Vagina (tissue), 2 donors: Measurements from ENCODE around the gene RPGR. TPM values are rescaled to one million over a fixed set of nuclear protein-coding genes. Genes with fewer than 3 reads are reported as not detected.

Experiments used
- DNase-seq, 2 donors: peaks; one replicate each; pipeline ENCODE4 v3.0.0-alpha.2; 2017; ENCODE audit errors: extremely low spot score in 2 of 2
- H3K27ac ChIP-seq: fragments of 200-600 bp; sonication (generic); one replicate; pipeline ENCODE4 v1.5.1; 2019
- H3K27me3 ChIP-seq: fragments of 200-600 bp; sonication (generic); one replicate; pipeline ENCODE4 v1.5.1; 2019
- H3K36me3 ChIP-seq, 2 donors: fragments of 200-600 bp; sonication (generic); one replicate each; pipeline ENCODE4 v1.5.1; 2017 to 2019
- H3K4me1 ChIP-seq: fragments of 200-600 bp; sonication (generic); one replicate; pipeline ENCODE4 v1.5.1; 2019
- H3K4me3 ChIP-seq, 2 donors: fragments of 200-600 bp; sonication (generic); 1 replicate in 1 of 2; 2 replicates in 1 of 2; pipeline ENCODE4 v1.5.1; 2016 to 2019
- H3K9me3 ChIP-seq: fragments of 200-600 bp; sonication (generic); one replicate; pipeline ENCODE4 v1.5.1; 2019
- CTCF ChIP-seq, 3 experiments: fragments of 450-650 bp in 2 of 3; fragments of 200-600 bp in 1 of 3; sonication (generic) in 1 of 3; IDR thresholded peaks; one replicate each; pipeline ENCODE4 v1.5.1; 2017 to 2019; ENCODE audit warnings: antibody characterized with exemption in 3 of 3, mild to moderate bottlenecking in 2 of 3, moderate library complexity in 2 of 3
- POLR2A ChIP-seq, 2 donors: fragments of 450-650 bp; IDR thresholded peaks; one replicate each; pipeline ENCODE4 v1.6.1; 2017; ENCODE audit warnings: antibody characterized with exemption in 2 of 2, mild to moderate bottlenecking in 2 of 2, moderate library complexity in 2 of 2
- POLR2AphosphoS5 ChIP-seq, 2 donors: sonication (generic); formaldehyde crosslinking; IDR thresholded peaks; one replicate each; pipeline ENCODE4 v1.9.0; 2017; ENCODE audit warnings: antibody characterized with exemption in 2 of 2, mild to moderate bottlenecking in 2 of 2, low read depth in 1 of 2; ENCODE audit not compliant: insufficient read depth in 1 of 2
- intact Hi-C: fragments of 100-400 bp; cut with DNase I; formaldehyde crosslinking; loops from one replicate; pipeline ENCODE4 v1.15.1; 2023
- total RNA-seq: library from RNA; depleted of rRNA; stranded (reverse); fragments of >200 nt; gene quantifications from one replicate; pipeline ENCODE4 v1.2.3, GENCODE V29; 2016

RPGR gene
- total RNA-seq, 1 donor from 2014 or later: 15.0 TPM

DNA sequence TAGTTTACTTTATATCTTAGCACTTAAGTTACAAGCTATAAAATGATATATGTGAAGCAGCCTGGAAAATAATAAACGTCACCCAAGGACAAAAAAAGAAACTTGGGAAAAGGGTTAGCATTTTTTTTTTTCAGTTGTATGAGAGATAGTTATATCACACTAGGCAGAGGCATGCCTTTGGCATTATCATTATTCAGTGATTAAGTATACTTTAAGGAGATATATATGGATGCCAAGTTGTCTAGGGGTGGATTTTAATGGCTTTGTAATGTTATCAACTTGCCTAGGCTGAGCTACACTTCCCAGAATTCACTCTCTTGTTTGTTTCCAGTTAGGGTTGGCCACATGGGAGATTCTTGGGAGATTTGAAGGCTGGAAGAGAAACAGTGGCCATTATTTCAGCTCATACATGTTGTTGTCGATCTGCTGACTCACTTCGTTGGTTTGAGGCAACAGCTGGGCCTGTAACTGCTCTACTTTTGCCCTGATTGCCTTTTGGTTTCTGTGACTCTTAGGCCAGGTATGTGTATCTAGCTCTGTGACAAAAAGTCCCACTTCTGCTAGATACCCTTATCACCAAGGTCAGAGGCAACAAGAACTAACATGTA, 95.1 kb downstream of the RPGR start:
- no peaks in the 10 kb centered on the region for H3K36me3 ChIP-seq
- no peak for DNase-seq
- intact Hi-C loops: no loop called here
- H3K27ac ChIP-seq: no peak overlapping the region
- no peaks in the 10 kb centered on the region for H3K27me3 ChIP-seq
- TF ChIP-seq POLR2AphosphoS5 (IDR thresholded peaks at IDR 0.05; ENCODE audit: insufficient read depth in 1 of 2, low read depth in 1 of 2): no peak
- H3K4me1 ChIP-seq: peaks cover 7% of the 10 kb centered on the region
- no peaks in the 10 kb centered on the region for H3K9me3 ChIP-seq
- no peak overlapping the region for H3K4me3 ChIP-seq

DNA sequence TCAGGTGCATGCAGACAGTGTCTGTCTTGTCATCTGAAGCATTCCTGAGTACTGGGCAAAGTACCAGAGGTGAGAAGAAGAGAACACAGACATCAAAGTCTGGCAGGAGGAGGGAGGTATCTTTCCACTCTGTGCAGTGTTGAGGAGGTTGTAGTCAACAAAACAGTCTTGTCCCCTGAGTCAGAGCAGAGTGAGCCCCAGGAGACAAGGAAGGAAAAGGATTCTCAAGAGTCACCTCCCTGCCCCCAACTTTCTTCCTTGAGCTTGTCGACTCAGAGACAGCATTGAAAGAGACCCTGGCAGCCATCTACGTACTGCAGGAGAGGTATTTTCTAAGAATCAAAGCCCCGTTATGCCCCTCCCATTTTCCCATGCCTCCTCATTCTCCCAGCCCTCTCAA, 102.2 kb downstream of the RPGR start:
- Histone ChIP-seq H3K4me3 (no peak overlapping the region), H3K9me3 (no peaks in the 10 kb centered on the region), H3K27me3 (no peaks in the 10 kb centered on the region), H3K27ac (no peak overlapping the region), H3K4me1 (no peaks in the 10 kb centered on the region), H3K36me3 (no peaks in the 10 kb centered on the region)
- TF ChIP-seq POLR2AphosphoS5 (IDR thresholded peaks at IDR 0.05; ENCODE audit: insufficient read depth in 1 of 2, low read depth in 1 of 2): no peak
- no peak for TF ChIP-seq CTCF (IDR thresholded peaks at IDR 0.05)
- TF ChIP-seq POLR2A (IDR thresholded peaks at IDR 0.05): no peak
- DNase-seq: no peak
- intact Hi-C loops: no loop called here

DNA sequence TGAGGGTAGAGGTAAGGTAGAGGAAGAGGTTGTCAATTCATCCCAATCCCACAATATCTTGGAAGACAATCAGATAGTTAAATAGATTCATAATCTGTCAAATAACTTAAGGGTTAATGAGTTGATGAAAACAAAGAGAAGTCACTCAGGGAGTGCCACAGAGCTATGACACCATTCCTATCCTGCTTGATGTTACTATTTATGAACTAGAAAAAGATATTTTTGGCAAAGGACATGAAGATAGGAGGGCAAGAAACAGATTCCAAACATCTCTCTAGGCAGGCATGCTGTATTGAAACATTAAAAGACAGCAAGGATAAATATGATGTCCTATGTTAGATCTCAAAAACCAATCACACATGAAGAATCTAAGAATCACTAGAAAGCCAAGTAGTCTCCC, 103.1 kb downstream of the RPGR start:
- DNase-seq: no peak
- Histone ChIP-seq H3K36me3 (no peaks in the 10 kb centered on the region), H3K27me3 (no peaks in the 10 kb centered on the region), H3K4me1 (no peaks in the 10 kb centered on the region), H3K27ac (no peak overlapping the region), H3K4me3 (no peak overlapping the region), H3K9me3 (no peaks in the 10 kb centered on the region)
- intact Hi-C loops: loop anchor here (5.0 kb wide), 1 partner anchor 377 kb away; the partner anchor contains the start of gene DYNLT3
- no peak for TF ChIP-seq CTCF (IDR thresholded peaks at IDR 0.05)
- TF ChIP-seq POLR2A (IDR thresholded peaks at IDR 0.05): no peak
- TF ChIP-seq POLR2AphosphoS5 (IDR thresholded peaks at IDR 0.05; ENCODE audit: insufficient read depth in 1 of 2, low read depth in 1 of 2): no peak

- Histone ChIP-seq H3K27ac (no peak overlapping the region), H3K4me3 (peak overlapping the region; percentile 40 to 53)
- intact Hi-C loops: loop anchor here (5.0 kb wide), 1 partner anchor 374 kb away; the partner anchor contains the start of gene DYNLT3
These were observed 105.8 kb downstream of the RPGR start for GRCh38 chrX:38221391-38221929.

More at GRCh38 chrX:38221391-38221929, 105.8 kb downstream of the RPGR start:
- Histone ChIP-seq H3K9me3 (no peaks in the 10 kb centered on the region), H3K36me3 (no peaks in the 10 kb centered on the region), H3K27me3 (no peaks in the 10 kb centered on the region), H3K4me1 (no peaks in the 10 kb centered on the region)
- DNase-seq: no peak
- TF ChIP-seq CTCF (IDR thresholded peaks at IDR 0.05): no peak
- no peak for TF ChIP-seq POLR2AphosphoS5 (IDR thresholded peaks at IDR 0.05; ENCODE audit: insufficient read depth in 1 of 2, low read depth in 1 of 2)
- no peak for TF ChIP-seq POLR2A (IDR thresholded peaks at IDR 0.05)
